LHCN-M2 (cell line): ENCODE measurements around the gene GHR. TPM values are rescaled to one million over a fixed set of nuclear protein-coding genes. Genes with fewer than 3 reads are reported as not detected.
"Not testable (repeated sequence)": the region's sequence is repeated elsewhere in the genome, so short reads cannot be mapped to it uniquely, and the experiment has no call there.

Experiments
- DNase-seq: peaks from one replicate; pipeline ENCODE4 v3.0.0-alpha.2; 2012; ENCODE audit warnings: low read depth
- total RNA-seq: library from RNA; depleted of rRNA; stranded (reverse); fragments of >200 nt; gene quantifications from 2 replicates; pipeline ENCODE4 v1.2.3, GENCODE V29; 2014

The GHR gene
- total RNA-seq, 1 experiment from 2014 or later, result 0.46 TPM

- DNase-seq, result no peak
These were observed 143.5 kb downstream of the GHR start for GRCh38 chr5:42566652-42567295.

DNA sequence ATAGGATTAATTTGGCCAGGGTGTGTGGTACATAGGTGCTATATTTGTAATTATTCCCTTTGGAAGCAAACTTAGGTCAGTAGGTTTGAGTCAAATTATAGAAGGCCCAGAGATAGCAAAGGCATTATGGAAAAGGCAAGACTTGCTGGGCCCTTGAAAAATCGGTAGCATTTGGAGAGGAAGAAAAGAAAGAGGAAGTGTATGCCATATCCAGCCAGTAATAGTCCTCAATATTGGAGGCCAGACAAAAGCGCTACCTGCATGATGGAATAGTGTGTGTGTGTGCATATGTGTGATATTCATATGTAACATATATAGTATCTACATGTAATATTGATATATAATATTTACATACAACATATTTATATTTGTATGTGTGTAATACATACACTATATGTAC, 146.1 kb downstream of the GHR start:
- no peak for DNase-seq

GRCh38 chr5:42569953-42570548, 146.8 kb downstream of the GHR start:
- no peak for DNase-seq

- peak; percentile 4 for DNase-seq
These were observed 148.0 kb downstream of the GHR start for GRCh38 chr5:42570966-42571960.

GRCh38 chr5:42572313-42572712, 149.1 kb downstream of the GHR start:
- no peak for DNase-seq

GRCh38 chr5:42573386-42573785, 150.1 kb downstream of the GHR start:
- no peak for DNase-seq

DNA sequence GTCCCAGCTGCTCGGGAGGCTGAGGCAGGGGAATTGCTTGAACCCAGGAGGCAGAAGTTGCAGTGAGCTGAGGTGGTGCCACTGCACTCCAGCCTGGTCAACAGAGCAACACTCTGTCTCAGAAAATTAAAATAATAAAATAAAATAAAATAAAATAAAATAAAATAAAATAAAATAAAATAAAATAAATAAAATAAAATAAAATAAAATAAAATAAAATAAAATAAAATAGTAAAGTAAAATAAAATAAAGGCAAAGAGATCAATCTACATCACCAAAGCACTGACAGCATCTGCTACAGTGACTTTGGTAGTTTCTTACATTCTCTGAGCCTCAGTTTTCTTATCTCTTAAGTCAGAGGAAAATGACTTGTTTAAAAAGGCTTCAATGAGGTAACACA, 152.7 kb downstream of the GHR start:
- not testable (repeated sequence) for DNase-seq

DNA sequence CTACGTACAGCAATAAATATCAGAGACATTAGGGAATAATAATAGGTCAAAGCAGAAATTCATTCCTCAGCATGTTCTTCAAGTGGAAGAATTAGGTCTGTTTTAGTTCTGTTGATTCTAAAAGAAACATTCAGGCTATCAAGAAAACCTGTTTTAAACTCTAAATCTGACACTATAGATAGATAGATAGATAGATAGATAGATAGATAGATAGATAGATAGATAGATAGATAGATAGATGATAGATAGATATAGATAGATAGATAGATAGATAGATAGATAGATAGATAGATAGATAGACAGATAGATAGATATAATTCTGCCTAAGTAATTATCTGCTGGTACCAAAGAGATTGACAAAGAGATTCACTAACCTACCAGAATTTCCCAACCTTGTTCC, 155.7 kb downstream of the GHR start:
- not testable (repeated sequence) for DNase-seq

- peak; percentile 8 for DNase-seq
These were observed 156.1 kb downstream of the GHR start for GRCh38 chr5:42579320-42579719.

GRCh38 chr5:42581845-42582244, 158.6 kb downstream of the GHR start:
- DNase-seq, result no peak

DNA sequence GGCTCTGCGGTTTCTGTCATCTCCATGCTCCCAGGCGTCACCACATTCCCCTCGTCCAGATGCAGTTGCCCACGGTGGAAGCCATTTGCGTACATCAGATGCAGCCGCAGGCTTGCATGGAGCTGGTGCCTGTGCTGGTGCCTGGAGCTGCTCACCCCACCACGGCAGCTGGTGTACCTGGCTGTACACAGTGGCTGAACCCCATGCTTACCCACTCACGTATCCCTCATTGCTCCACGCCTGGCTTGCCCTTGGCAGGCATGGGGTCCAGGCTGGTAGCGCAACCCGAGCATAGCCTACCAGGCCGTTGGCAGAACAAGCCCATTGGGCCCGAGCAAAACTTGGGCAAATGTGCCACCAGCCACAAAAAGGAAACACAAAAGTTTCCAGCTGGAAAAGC, 159.5 kb downstream of the GHR start:
- DNase-seq, result no peak

DNA sequence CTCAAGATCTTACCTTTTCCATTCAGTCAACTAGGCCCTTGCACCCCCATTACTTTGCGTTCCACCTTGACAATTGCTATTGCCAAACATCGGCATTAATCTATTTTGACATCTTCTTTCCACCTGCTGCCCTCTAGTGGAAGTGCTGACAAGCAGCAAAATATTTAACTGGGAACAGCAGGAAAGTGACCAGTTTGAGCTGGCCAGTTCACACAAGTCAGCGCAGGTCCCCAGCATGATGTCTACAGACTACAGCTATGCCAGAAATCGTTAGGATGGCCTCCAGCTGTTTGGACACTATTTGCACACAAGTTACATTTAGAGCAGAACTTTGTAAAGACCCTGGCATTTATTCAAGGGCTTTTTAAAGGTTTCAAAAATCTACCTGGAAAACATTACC, 160.1 kb downstream of the GHR start:
- peak; percentile 50 for DNase-seq

DNA sequence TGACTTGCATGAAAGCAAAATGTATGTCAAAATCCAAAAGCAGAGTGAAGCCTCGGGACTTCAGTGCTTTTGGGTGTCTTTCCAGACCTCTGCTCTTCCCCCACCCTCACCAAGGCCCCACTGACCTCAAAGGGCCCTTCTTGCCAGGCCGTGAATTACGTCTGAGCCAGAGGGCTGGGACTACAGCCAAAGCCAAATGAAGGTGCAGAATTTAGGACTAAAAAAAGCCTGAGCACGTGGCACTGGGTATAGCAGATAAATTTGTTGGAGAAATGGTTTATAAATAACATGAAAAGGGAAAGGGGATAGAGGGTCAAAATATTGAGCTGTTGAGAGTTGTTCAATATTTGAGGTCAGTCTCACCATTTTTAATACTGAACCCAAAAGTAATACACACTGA, 163.4 kb downstream of the GHR start:
- no peak for DNase-seq

DNA sequence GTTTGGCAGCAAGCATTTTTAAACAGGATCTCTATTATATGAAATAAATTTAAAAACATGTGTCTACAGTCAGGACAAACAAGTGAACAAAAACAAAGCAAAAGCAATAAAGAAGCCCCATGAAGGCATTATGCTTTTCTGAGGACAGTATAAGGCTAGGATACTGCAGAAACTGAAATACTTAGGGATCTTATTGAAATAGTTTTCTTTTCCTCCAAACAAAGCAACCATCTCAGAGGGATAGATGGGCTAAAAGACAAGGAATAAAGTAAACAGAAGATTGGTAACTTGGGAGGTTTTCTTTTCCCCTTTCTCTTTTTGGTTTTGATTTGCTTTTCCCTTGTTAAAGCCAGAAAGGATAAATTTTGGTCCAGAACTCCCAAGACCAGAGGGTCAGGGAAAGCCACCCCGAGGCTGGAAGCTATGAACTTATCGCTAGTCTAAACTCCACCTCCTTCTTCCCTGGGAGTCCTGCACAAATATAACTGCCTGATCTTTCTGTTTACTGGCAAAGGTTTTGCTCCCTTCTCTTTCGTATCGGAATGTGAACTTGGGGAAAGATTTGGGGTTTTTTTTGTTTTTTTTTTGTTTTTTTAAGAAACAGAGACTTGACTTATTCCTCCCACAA, 164.0 kb downstream of the GHR start:
- no peak for DNase-seq

- DNase-seq, result peak; percentile 27
These were observed 167.3 kb downstream of the GHR start for GRCh38 chr5:42590566-42590965.

DNA sequence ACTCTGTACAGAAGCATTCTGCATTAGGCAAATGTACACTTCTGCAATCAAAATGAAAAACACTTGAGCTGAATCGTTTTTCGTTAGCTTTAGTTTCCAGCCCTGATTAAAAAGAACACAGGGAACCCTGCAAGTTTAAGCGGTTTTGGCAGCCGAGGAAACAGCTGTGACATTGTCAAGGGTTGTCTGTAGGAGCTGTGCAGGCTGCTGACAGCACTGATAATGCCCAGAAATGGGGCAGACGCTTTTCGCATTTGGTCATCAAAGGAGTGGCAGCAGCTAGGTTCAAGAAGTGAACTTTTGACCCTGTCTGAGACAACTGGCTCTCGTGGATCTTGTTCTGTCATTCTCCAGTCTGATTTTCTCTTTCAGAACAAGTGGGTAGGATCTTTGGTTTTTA, 167.8 kb downstream of the GHR start:
- peak; percentile 71 for DNase-seq

DNA sequence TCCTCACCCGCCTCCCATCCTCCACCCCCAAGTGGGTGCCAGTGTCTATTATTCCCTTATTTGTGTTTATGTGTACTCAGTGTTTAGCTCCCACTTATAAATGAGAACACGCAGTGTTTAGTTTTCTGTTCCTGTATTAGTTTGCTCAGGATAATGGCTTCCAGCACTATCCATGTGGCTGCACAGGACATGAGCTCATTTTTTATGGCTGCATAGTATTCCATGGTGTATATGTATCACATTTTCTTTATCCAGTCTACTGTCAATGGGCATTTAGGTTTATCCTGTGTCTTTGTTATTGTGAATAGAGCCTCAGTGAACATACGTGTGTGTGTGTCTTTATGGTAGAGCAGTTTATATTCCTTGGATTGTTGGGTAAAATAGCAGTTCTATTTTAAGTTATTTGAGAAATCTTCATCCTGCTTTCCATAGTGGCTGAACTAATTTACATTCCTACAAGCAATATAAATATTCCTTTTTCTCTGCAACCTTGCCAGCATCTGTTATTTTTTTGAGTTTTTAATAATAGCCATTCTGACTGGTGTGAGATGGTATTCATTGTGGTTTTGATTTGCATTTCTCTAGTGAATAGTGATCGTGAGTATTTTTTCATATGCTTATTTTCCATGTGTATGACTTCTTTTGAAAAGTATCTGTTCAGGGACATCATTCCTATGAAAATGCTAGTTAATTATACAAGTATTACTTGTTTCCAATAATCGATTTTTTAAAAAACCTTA, 169.3 kb downstream of the GHR start:
- DNase-seq, result peak; percentile 6

DNA sequence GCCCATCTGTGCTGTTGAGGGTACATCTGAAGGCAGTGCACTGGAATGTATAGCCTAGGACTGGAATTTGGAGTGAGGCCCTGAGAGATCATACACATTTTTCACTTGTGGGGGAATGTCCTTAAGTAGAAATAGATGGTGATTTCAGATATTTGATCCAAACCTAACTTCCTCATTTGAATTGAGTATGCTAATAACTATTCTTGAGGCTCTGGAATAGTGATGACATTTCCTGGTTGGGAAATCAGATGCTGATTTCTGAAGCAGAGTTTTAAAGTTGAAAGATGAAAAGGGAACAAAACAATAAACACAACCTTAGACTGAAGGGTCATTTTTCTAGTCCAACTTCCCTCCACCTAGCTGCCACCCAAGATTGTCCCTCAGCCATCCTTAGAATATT, 170.4 kb downstream of the GHR start:
- no peak for DNase-seq

- DNase-seq, result peak; percentile 62
These were observed 172.4 kb downstream of the GHR start for GRCh38 chr5:42595597-42595996.

- no peak for DNase-seq
These were observed 173.6 kb downstream of the GHR start for GRCh38 chr5:42596817-42597216.

DNA sequence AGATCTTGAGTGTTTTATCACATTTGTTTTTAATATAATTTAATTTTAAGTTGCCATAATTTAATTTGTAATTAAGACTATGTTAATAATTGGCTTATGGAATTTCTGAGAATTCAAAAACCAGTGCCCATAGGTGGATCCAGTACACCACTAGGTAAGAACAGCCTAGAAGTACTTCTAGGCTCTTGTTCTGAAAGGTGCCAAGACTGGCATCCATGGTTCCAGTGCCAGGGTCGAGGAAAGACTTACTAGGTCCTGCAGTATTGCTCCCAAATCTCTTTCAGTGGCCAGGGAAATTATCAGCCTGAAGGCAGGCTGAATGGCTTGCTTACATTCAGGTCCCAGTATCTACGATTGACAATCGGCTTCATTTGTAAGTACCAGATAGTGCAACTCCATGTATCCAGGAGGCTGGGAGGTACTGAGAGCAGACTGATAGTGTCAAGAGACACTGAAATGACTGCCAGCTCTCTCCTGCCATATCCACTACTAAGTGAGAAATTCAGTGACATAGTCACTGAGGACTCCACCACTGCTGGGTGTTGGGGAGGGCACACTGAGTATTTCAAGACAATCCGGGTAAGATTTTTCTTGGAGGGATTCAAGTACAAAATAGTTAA, 174.2 kb downstream of the GHR start:
- no peak for DNase-seq
